K562 (cell line): ENCODE measurements around the gene CD14.

Source experiments
- HDAC1 ChIP-seq, 2 experiments: fragments of 450-650 bp; IDR thresholded peaks; 2 replicates each; pipeline ENCODE4 v1.6.1; 2016 to 2017; ENCODE audit warnings: inconsistent platforms in 1 of 2, mild to moderate bottlenecking in 1 of 2, moderate library complexity in 1 of 2
- IRF1 ChIP-seq: sonication (generic); formaldehyde crosslinking; IDR thresholded peaks from 2 replicates; pipeline ENCODE4 v1.8.0; 2022; ENCODE audit warnings: missing genetic modification reagents, mild to moderate bottlenecking, borderline replicate concordance
- MYC ChIP-seq, 2 experiments: fragments of 250-450 bp in 1 of 2; sonication (Bioruptor Pico) in 1 of 2; IDR thresholded peaks; 2 replicates each; pipeline versions ENCODE4 v1.5.1 to v1.6.1; 2012 to 2021; ENCODE audit warnings: low read depth in 2 of 2, borderline replicate concordance in 1 of 2, improper control_type of control experiment in 1 of 2, low read length in 1 of 2, mild to moderate bottlenecking in 1 of 2, moderate library complexity in 1 of 2

GRCh38 chr5:140628711-140629110 is 4.3 kb downstream of the CD14 start:
- no peak for TF ChIP-seq HDAC1 (IDR thresholded peaks at IDR 0.05)
- TF ChIP-seq IRF1 (CRISPR knock-in tag) = no peak
- TF ChIP-seq MYC (IDR thresholded peaks at IDR 0.05; ENCODE audit: low read depth, low read length) = no peak
- no peak for TF ChIP-seq MYC (CRISPR knock-in tag; IDR thresholded peaks at IDR 0.05; ENCODE audit: borderline replicate concordance, low read depth)
